ENCODE results near the gene HIPK2.

HIPK2 gene

GRCh38 chr7:139713061-139713460, 64.7 kb downstream of the HIPK2 start:
- FAIRE-seq = no peak

GRCh38 chr7:139711991-139712743, 65.6 kb downstream of the HIPK2 start:
- FAIRE-seq = no peak

GRCh38 chr7:139710036-139710435, 67.8 kb downstream of the HIPK2 start:
- FAIRE-seq = no peak

GRCh38 chr7:139709485-139709884, 68.3 kb downstream of the HIPK2 start:
- no peak for FAIRE-seq

- FAIRE-seq = no peak
These were observed 69.3 kb downstream of the HIPK2 start for GRCh38 chr7:139708541-139708940.

- no peak for FAIRE-seq
These were observed 71.0 kb downstream of the HIPK2 start for GRCh38 chr7:139706837-139707236.

- no peak for FAIRE-seq
These were observed 73.4 kb downstream of the HIPK2 start for GRCh38 chr7:139704308-139704879.

- no peak for FAIRE-seq
These were observed 74.1 kb downstream of the HIPK2 start for GRCh38 chr7:139703487-139704307.

GRCh38 chr7:139702811-139703486, 74.8 kb downstream of the HIPK2 start:
- FAIRE-seq = no peak

- no peak for FAIRE-seq
These were observed 75.5 kb downstream of the HIPK2 start for GRCh38 chr7:139702313-139702731.

GRCh38 chr7:139701908-139702307, 75.9 kb downstream of the HIPK2 start:
- no peak for FAIRE-seq

- no peak for FAIRE-seq
These were observed 77.1 kb downstream of the HIPK2 start for GRCh38 chr7:139700505-139701235.

- FAIRE-seq = no peak
These were observed 77.9 kb downstream of the HIPK2 start for GRCh38 chr7:139699640-139700504.

- FAIRE-seq = no peak
These were observed 79.0 kb downstream of the HIPK2 start for GRCh38 chr7:139698844-139699243.

- FAIRE-seq = no peak
These were observed 79.5 kb downstream of the HIPK2 start for GRCh38 chr7:139698278-139698677.

GRCh38 chr7:139697056-139697455, 80.7 kb downstream of the HIPK2 start:
- no peak for FAIRE-seq

- FAIRE-seq = no peak
These were observed 81.2 kb downstream of the HIPK2 start for GRCh38 chr7:139696552-139696951.

- FAIRE-seq = no peak
These were observed 82.2 kb downstream of the HIPK2 start for GRCh38 chr7:139695588-139695987.

GRCh38 chr7:139695051-139695450, 82.7 kb downstream of the HIPK2 start:
- FAIRE-seq = no peak

- no peak for FAIRE-seq
These were observed 83.5 kb downstream of the HIPK2 start for GRCh38 chr7:139694389-139694676.

- no peak for FAIRE-seq
These were observed 84.0 kb downstream of the HIPK2 start for GRCh38 chr7:139693651-139694388.

All from colon (tissue), 2 donors.